OCI-LY1 (cell line): ENCODE data around the gene GNB5.

ENCODE experiments used
- EZH2 ChIP-seq: fragments of 200-600 bp; sonication (generic), shearing (Covaris generic); IDR thresholded peaks from 2 replicates; pipeline ENCODE4 v1.8.0; 2017; ENCODE audit warnings: borderline replicate concordance, mixed run types, mild to moderate bottlenecking, antibody characterized with exemption, low read length, moderate library complexity, mixed read lengths
- TF ChIP-seq, protein P1 (sequence below): fragments of 200-600 bp; sonication (generic), shearing (Covaris generic); IDR thresholded peaks from 2 replicates; pipeline ENCODE4 v1.5.1; 2017; ENCODE audit warnings: mild to moderate bottlenecking, antibody characterized with exemption, low read length, moderate library complexity, mixed read lengths

DNA sequence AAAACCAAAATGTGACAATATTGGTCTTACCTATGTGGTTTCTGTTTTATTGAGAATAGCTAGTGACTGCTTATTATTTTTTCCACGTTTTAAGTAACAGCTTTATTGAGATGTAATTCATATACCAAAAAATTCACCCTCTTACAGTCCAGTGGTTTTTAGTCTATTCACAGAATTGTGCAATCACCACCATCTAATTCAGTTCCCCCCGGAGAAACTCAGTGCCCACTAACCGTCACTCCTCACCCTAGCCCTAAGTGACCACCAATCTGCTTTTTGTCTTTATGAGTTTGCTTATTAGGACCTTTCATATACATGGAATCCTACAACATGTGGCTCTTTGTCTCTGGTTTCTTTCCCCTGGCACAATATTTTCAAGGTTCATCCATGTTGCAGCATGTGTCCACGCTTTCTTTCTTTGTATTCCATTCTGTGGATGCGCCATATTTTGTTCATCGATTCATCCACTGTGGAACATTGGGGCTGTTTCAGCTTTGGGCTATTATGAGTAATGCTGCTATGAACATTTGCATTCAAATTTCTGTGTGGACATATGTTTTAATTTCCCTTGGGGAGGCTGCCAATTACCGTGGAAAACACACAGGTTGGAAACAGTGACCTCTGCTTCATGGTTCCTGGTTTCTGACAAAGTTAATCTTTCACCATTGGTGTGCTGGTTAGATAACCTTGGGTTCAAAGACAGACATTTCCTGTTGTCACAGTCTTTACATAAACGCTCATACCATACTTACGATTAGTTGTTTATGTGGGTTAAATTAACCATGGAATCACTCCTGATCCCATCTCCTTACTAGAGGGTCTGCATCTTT, 75.4 kb downstream of the GNB5 start:
- TF ChIP-seq, protein P1, sequence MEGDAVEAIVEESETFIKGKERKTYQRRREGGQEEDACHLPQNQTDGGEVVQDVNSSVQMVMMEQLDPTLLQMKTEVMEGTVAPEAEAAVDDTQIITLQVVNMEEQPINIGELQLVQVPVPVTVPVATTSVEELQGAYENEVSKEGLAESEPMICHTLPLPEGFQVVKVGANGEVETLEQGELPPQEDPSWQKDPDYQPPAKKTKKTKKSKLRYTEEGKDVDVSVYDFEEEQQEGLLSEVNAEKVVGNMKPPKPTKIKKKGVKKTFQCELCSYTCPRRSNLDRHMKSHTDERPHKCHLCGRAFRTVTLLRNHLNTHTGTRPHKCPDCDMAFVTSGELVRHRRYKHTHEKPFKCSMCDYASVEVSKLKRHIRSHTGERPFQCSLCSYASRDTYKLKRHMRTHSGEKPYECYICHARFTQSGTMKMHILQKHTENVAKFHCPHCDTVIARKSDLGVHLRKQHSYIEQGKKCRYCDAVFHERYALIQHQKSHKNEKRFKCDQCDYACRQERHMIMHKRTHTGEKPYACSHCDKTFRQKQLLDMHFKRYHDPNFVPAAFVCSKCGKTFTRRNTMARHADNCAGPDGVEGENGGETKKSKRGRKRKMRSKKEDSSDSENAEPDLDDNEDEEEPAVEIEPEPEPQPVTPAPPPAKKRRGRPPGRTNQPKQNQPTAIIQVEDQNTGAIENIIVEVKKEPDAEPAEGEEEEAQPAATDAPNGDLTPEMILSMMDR = no peak
- TF ChIP-seq EZH2 = no peak
